GM19035 (cell line): Measurements from ENCODE around the gene GYPE.
"Not testable (repeated sequence)": the region's sequence is repeated elsewhere in the genome, so short reads cannot be mapped to it uniquely, and the experiment has no call there.

Source experiments
- ATAC-seq: cut with Tn5 transposase; IDR thresholded peaks from one replicate; pipeline ENCODE4 v1.9.1; 2021; ENCODE audit not compliant: unreplicated experiment

GYPE gene

GRCh38 chr4:143870523-143871268 lies 34.7 kb downstream of the GYPE start:
- ATAC-seq = not testable (repeated sequence)

DNA sequence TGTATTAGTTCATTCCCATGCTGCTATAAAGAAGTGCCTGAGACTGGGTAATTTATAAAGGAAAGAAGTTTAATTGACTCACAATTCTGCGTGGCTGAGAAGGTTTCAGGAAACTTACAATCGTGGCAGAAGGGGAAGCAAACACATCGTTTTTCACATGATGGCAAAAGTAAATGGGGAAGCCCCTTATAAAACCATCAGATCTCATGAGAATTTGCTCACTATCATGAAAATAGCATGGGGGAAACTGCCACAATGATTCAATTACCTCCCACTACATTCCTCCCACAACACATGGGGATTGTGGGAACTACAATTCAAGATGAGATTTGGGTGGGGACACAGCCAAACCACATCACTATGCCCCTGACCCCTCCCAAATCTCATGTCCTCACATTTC lies 35.4 kb downstream of the GYPE start:
- not testable (repeated sequence) for ATAC-seq

- not testable (repeated sequence) for ATAC-seq
Measured at GRCh38 chr4:143862716-143863115, 42.6 kb downstream of the GYPE start.

DNA sequence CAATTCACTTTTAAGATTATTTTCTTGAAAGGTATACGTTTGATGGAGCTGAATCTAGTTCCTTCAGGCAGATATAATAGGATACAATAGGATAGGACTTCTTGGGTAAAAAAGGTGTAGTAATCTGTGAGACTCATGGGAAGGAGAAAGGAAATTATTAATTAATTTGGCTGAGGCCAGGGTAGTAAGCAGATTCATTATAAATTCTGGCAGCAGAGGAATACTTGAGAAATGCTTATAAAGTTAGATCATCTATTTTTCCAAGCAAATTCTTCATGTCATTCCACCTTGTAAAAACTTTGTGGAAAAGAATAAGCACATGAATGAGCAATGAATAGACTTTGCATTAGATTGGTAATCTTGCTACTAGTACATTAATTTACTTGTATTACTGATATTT lies 46.9 kb downstream of the GYPE start:
- ATAC-seq = no peak

- ATAC-seq = not testable (repeated sequence)
Measured at GRCh38 chr4:143857391-143858336, 47.7 kb downstream of the GYPE start.

DNA sequence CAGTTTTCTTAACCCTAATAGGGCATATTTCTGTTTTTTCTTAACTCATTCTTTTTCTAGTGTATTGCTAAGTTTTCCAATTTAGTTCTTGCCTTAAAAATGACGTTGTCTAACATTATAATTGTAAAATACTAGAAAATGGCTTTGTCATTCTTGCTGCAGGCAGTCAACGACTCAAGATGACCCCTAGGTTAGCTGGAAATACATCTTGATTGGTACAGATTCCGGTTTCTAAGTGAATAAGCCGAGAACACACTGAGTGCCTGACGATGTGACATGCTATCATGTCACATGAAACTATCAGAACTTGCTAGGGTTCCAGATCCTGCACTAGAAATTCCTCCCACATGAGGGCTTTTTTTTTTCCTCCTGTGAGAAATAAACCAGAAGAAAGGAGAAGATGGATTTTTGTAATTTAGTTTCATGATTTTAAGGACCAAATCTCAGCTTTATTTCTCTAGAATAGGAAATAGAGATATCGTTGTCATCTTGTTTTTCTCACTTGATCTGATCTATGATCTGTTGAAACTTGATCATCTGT lies 49.3 kb downstream of the GYPE start:
- ATAC-seq = not testable (repeated sequence)

GRCh38 chr4:143854645-143855044 lies 50.7 kb downstream of the GYPE start:
- ATAC-seq = not testable (repeated sequence)

DNA sequence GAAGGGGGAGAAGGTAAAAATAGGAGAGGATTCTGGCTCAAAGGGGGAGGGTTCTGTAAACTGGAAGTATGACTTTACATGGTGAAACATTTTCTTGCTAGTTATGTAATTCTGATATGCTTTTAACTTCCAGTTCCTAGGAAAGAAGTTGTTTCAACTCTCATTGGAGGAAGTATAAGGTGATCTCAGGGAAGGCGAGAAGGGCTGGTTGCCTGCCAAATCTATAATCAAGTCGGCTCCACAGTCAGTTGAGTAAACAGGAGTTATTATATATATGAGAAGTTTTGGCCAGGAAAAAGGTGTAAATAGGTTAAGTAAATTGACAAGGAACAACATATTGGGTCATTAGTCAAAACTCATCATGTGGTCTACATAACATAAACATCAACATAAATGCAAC lies 56.1 kb downstream of the GYPE start:
- not testable (repeated sequence) for ATAC-seq

DNA sequence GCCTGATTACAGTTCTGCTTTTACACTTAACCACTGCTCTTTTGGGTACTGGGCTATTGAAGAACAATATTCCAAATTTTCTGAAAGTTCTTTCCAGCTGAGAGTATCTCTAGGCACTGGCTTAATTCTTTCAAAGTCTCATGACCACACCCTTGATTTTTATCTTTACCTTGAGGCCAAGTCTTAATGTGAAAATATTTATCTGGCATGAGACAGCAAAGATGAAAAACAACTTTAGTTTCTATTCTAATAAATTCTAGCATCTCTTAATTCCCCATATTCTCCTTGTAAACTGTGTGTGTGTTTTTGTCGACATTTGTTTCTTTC lies 61.9 kb downstream of the GYPE start:
- ATAC-seq = not testable (repeated sequence)

DNA sequence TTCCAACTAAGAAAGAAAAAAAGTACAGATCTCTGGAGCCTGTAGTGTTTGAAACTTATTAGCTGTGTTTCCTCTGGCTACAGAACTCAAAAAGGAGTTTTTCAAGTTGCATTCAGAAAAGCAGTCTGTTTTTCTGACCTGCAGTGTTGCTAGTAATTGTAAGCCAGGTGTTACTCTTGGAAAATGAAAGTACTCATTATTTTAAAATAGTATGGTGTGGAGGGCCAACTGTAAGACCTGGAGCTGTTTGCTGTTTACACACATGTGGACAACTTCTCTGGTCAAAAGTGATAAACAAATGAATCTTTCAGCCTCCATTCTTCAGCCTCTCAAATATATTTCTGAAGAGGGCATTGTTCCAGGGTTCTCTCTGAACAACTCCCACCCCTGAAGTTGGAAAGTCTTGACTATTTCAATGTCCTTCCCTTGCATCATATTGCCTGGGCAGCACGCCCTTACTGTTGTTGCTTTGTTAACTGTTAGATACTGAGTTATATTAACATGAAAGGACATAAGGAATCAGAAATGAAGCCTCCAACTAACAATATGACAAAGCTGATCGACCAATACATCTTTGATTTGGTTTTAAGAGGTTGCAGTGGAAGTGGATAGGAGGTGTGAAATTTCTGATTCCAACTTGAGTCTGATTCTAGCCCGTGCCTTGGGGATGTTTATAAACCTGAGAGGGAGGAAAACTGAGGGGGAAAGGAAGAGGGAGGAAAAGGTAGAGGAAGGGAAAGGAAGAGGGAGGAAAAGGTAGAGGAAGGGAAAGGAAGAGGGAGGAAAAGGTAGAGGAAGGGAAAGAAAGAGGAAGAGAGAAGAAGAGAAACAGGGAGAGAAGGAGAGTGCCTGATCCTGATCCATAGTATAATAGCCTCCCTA lies 62.5 kb downstream of the GYPE start:
- not testable (repeated sequence) for ATAC-seq

DNA sequence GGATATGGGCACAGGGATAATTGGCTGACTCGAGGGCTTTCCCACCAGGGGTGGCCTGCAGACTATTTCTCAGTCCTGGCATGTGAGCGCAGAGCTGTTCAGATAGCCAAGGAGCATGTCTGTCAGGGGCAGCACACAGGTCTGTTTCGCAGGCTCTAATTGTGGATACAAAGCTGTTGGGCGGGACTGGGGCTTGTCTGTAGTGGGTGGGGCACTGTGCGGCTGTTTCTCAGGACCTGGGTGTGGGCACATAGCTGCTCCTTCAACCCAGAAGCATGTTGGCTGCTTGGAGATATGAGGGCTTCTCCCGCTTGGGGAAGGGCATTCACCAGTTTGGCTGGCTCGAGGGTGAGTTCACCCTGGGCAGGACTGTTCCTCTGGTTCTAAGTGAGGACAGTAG lies 65.9 kb downstream of the GYPE start:
- ATAC-seq = not testable (repeated sequence)

DNA sequence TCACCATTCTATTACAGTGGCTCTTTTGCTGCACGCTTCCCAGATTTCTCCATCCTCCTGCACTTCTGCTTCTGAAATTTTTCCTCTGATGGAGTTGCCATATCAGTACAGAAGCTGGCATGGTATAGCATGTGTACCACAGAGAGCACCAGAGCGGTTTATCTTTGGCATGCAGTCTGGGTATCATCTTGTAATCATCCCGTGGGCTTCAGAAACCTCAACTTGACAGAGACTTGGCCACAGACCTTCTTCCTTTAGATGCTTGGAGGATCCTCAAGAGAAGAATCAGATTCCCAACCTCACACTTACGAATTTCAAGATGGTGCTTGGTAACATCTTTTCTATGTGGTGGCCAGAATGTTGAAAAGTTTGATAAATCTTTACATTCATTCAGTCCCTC lies 71.2 kb downstream of the GYPE start:
- ATAC-seq = not testable (repeated sequence)

- not testable (repeated sequence) for ATAC-seq
Measured at GRCh38 chr4:143833676-143834075, 71.7 kb downstream of the GYPE start.

GRCh38 chr4:143830576-143830975 lies 74.8 kb downstream of the GYPE start:
- ATAC-seq = not testable (repeated sequence)

DNA sequence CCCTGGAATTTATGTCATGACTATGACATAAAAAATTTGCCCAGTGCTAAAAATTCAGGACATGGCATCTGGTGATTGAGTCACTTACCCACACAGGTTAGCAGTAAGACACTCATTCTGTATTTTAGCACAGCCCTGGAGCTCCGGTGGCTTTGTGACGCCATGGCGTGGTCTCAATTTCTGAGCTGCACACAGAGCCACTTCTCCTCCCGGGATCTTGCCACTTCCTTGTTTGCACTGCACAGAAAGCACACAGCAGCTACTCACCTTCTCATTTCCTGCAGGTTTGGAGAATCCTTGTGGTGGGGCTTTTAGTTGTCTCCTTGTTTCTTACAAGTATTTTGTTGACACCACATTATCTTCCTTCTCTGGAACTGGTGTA lies 76.1 kb downstream of the GYPE start:
- ATAC-seq = not testable (repeated sequence)
